GM19395 (cell line): Measurements from ENCODE around the gene PRR22.
"Not testable (repeated sequence)": the region's sequence is repeated elsewhere in the genome, so short reads cannot be mapped to it uniquely, and the experiment has no call there.

Source experiments
- ATAC-seq: cut with Tn5 transposase; IDR thresholded peaks from one replicate; pipeline ENCODE4 v1.9.1; 2021; ENCODE audit warnings: mild to moderate bottlenecking, moderate library complexity; ENCODE audit not compliant: unreplicated experiment

PRR22 gene

DNA sequence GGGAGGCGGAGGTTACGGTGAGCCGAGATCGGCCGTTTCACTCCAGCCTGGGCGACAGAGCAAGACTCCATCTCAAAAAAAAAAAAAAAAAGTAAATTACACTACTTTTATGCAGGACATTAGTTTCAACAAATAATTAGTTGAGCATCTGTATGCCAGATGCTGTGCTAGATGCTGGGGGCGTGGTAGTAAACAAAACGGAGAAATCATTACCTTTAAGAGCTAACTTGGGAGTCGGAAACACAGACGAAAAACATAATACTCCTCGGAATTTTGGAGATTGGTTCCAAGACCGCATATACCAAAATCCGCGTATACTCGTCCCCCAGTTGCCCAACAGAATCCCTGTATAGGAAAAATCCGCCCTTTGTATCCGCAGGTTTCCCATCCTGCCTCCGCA lies 7.7 kb upstream of the PRR22 start:
- ATAC-seq = no peak

DNA sequence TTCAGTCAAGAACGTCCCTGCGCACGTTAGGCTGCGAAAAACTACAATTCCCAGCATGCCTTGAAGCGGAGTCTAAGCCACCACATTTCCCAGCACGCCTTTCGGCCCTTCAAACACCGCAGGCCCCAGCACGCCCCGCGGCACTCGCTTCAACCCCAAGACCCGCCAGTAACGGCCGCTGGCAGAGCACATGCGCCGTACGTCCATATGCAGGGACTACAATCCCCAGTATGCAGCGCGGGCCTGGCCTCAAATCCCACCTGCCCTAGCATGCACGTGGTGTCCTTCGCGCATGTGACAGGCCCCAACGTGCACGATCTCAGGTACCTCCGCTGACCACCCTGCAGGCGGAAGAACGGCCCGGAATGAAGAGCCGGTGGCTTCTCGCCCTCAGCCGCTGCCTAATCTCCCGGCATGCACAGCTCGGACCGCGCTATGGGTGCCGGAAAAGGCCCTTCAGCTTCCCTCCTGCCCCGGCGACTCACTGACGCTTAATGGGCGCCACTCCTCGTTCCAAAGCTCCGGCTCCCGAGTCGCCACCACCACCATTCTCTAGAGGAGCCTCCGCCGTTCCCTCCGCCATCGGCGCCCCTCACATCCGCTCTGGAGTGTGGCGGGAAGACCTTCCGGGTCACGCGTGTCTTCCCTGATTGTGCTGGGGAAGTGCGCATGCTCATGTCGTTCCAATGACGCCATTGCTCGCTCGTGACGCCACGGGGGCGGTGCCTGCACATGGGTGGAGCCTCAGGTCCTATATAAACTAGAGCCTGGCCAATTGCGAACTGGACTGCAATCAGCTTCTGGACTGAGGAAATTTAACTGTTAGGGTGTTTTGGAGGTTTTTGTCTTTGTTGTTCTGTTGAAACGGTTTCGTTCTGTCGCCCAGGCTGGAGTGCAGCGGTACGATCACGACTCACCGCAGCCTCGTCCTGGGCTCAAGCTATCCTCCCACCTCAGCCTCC lies 6.3 kb upstream of the PRR22 start, which contains the start of gene DUS3L:
DUS3L (minus strand) TSS at position 605 of the 962 bp plus-strand sequence; CDS start at position 583, 22 bp downstream.
- ATAC-seq = peak; percentile 92

DNA sequence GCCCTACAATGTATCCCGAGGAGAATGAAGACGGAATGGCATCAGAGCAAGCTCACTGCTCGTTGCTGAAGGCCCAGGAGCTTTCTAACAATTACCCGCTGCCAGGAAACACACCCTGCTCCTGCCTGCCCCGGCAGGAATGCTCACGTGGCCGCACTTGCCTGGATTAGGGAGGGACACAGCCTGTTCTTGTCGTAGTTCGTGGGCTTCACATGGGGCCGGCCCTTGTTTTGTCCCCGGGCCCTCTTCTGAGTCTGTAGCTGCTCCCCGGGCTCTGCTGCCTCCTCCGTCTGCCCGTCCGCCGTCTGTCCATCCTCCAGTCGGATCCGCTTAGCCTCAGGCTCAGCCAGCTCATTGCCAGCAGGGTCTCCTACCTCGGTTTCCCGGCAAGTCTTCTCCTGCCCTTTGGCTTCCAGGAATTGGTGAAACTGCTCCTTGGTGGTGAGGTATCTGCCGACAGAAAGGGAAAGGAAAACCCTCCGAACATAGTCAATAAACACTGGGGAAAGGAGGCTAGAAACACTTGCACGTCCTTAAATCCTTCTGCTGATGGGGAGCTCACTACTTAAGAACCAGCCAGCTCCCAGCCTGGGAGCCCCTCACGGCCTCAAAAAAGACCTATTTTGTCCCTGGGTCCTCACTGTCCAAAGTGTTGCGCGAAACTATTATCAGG lies 5.5 kb upstream of the PRR22 start:
- no peak for ATAC-seq

DNA sequence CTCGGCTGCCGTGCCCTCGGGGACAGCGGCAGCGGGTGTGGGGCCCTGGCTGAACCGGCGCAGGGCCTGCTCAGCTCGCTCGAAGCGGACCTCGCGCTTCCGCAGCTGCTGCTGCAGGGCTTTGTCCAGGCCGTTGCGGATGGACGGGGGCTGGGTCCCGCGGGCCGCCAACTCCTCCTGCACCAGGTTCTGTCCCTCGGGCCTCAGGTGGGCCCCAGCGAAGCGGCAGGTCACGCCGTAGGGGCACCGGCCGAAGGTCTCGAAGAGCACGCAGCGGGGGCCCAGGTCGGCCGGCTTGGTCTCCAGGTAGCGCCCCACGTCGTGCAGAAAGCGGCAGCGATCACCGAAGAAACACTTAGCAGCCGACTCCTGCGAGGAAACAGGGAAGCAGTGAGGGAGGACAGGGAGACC lies 4.8 kb upstream of the PRR22 start:
- ATAC-seq = no peak

DNA sequence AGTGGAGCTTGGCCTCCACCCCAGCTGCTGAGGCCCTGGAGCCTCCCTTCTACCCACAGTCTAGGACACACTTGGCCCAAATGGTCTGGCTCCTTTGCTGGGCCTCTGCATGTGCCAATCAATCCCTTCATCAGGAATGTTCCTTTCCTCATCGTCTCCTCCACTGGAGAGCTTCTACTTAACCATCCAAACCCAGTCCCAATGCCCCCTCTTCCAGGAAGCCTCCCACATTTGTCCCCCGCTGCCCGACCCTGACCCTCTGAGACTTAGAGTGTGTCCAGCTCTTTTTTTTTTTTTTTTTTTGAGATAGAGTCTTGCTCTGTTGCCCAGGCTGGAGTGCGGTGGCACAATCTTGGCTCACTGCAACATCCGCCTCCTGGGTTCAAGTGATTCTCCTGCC lies 3.9 kb upstream of the PRR22 start:
- no peak for ATAC-seq

DNA sequence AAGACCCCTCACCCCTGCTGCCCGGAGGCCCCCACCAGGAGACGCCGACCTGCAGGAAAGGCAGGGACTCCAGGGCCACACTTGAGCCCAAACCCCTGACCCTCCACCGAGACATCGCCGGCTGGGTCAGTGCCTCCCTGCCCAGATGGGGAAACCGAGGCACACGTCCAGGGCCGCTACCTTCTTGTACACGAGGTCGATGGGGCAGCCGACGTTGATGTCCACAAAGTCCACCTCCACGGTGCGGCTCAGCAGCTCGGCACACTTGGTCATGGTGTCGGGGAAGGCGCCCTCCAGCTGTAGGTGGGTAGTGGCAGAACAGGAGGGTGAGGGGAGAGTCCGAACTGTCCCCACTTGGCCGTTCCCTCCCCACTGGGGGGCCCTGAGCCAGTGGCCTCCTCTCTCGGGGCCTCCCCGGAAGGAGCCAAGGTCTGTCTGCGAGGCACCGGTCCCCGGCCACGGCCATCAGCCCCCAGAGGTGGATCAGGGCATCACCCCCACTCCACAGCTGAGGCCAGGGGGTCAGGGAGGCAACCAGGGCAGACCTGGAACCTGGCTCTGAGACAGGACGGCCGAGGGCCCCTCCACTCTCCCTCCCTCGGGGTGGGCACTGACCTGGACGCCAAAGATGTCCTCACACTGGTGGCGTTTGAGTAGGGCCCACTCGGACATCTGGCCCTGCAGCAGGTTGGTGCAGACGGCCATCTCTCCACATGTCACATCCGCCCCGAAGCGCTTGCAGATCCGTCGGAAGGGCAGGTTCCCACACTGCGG lies 3.0 kb upstream of the PRR22 start:
- ATAC-seq = no peak

DNA sequence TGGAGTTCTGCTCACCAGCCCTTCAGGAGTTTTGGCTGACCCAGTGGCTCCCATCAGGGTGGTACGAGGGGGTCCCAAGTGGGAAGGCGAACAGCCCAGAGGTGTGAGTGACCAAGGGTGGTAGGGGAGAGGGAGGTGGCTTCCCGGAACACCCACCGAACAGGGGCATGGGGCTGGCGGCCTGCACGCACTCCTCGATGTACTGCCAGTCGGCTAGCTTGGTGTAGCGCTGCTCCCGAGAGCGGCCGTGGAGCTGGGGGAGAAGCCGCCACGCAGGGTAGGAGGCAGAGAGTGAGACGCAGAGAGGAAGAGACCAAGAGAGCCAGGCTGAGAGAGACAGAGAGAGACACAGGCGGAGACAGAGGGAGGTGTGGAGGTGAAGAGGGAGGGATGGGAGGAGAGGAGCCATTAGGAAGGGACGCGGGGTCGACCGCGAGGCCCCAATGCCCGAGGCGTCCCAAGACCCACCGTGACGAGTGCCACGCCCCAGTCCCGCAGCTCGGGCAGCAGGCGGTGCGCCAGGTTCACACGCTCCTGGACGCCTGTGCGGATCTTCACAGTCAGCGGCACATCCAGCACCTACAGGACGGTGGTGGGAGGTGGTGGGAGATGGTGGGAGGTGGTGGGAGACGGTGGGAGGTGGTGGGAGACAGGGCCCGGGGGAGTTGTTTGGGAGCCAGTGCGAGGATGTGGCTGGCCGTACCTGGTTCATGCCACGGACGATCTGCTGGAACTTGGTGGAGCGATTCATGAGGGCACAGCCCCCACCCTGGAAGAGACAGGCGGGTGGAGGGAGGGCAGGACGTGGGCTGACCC lies 2.3 kb upstream of the PRR22 start:
- no peak for ATAC-seq

DNA sequence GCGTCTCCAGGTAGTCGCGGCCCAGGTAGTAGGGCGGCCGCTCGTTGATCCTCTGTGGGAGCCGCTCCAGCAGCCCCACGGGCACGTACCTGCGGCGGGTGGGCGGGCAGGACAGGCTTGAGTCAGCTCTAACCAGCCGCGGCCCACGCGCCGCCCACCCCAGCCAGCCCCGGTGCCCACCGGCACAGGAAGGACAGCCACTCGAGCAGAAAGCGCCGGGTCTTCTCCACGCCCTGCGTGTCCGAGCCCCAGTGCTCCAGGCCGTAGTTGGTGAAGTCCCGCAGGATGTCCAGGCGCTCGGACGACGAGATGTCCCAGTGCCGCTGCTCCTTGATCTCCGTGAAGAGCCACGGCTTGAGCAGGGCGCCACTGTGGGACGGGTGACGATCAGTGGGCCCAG lies 877 bp upstream of the PRR22 start:
- no peak for ATAC-seq

DNA sequence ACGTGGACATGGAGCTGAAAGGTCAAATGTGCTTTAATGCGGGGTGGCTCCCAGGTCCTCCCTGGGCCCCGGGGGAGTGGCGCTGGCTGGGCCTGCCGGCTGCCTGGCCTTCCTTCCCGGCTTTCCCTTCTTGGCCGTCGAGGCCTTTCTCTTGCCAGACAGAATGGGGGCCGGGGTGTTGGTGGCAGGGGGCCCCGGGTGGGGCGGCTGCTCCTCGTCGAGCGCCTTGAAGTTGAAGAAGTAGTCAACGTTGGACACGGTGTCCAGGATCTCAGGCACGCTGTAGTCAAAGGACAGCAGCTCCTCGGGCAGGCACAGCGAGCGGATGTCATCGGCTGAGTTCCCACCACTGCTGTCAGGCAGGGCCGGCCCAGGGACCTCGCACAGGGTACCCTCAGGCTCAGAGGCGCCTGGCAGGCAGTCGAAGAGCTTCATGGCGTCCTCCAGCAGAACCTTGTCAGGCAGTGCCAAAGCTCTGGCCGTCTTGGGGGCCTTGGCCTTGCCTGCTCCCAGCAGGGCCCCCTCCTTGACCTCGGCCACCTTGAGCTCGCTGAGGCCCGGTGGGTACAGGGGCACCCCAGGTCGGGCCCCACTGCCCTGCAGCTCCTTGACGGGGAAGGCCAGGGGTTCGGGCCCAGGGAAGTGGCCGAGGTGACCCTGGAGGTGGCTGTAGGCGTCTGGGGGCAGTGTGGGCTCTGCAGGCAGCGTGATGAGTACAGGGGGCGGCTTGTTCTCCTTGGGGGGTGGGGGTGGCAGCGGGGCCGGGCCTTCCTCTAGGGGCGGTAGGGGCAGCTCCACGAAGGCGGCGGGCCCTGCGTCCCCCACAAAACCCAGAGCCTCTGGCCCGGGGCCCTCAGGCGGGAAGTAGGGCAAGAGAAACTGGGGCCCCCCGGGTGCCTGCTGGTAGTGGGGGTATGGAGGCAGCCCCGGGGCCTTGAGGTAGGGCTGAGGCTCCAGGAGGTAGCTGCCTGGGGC lies 1.3 kb downstream of the PRR22 start:
- no peak for ATAC-seq

DNA sequence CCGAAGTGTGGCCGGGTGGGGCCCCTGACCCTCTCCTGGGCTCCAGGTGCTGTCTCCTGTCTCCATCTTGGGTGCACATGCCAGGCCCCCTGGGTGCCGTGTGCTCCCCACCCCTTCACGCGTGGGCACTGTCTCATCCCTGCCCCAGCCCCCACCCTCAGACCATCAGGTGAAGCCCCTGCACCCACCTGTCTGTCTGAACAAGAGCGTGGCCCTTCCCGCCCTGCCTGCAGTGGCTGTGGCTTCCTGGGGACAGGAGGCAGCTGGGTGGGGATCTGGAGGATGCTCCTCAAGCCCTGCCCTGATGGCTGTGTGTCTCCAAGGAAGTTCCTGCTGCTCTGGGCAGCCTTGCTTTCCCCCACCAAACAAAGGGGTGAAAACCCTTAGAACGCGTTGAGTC lies 2.2 kb downstream of the PRR22 start:
- no peak for ATAC-seq

DNA sequence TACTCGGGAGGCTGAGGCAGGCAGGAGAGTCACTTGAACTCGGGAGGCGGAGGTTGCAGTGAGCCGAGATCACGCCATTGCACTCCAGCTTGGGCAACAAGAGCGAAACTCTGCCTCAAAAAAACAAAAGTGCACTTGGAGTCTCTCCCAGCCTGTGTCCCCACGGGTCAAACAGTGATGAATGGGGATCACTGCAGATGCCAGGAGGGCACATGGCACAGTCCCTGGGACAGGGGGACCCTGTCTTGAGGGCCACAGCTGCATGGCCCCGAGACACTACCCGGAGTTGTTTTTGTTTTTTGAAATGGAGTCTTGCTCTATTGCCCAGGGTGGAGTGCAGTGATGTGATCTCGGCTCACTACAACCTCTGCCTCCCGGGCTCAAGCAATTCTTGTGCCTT lies 3.6 kb downstream of the PRR22 start:
- ATAC-seq = not testable (repeated sequence)

DNA sequence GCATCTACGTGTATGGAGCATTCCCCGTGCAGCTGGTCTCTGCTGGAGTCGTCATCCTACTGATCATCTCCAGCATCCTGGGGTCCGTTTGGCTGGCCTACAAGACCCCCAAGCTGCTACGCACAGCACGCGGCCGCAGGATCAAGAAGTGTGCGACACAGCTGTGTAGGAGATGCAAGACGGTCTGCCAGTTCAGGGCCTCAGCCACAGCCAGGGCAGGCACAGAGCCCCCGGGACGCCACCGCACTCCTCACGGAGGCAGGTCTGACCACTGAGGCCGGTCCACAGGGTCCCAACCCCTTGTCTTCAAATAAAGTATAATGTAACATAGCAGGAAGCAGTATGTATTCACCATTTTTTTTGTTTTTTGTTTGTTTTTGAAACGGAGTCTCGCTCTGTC lies 6.1 kb downstream of the PRR22 start:
- no peak for ATAC-seq

DNA sequence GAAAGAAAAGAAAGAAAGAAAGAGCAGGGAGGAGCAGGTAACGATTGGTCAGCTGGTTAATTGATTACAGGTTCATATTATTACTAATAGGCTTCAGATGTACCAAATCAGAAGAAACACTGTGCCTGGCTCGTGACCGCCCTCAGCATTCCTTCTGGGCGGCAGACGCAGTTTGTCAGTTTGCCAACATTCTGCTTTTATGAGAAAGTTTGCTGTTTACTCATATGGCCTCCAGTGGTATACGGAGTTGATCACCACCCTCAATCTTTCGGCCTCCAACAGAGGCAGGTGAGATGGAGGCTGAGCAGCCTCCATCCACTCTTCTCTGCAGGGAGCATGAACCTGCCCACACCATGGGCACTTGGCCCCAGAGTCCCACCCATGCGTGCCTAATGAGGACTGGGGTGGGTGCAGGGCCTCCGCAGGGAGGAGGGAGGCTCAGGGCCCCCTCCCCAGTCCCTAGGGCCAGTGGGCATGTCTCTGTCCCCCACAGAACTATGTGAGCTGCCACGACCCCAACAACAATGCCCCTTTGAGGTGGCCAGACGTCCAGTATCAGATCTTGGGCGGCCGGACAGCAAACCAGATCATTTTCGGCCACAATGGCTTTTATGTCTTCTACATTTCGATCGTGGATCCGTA lies 8.8 kb downstream of the PRR22 start:
- ATAC-seq = no peak

DNA sequence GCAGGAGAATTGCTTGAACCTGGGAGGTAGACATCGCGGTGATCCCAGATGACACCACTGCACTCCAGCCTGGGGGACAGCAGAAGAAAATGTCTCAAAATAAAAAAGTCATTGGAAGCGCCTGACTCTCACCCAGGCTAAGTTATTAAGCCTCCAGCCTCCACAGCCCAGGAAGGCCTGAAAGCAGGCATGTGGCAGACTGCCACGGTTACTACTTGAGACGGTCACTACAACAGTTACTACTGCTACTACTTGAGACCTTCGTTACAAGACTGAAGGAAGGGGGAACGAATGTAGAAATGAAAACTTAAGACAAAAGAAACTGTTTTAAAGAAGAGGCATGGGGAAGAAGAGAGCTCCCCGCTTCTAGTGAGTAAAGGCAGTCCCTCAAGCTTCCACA lies 9.6 kb downstream of the PRR22 start:
- no peak for ATAC-seq

DNA sequence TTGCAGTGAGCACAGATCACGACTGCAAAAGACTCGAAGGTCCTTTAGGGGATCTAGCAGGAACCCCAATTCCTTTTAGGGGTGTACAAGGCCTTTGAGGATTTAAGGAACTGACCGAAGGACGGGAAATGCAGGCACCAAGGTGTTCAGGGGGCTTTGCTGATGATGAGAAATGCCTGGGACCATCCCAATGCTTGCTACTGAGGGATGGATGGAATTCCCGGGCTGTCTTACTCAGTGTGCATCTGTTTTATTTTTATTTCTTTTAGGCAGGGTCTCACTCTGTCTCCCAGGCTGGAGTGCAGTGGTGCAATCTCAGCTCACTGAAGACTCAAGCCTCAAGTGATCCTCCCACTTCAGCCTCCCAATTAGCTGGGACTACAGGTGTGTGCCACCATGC lies 11.3 kb downstream of the PRR22 start:
- no peak for ATAC-seq

DNA sequence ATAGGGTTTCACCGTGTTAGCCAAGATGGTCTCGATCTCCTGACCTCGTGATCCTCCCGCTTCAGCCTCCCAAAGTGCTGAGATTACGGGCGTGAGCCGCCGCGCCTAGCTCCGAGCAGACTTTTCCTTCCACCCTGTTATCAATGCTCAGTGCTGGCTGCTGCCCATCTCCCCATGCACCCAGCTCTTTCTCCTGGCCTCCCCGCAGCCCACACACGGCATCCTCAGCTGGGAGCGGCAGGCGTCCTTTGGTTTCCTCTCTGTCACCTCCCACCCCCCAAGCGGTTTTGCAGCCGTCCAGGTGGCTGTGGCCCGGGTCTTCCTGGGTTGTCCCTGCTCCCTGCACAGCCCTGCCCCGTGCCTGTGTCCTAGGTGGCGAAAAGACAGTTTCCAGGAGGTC lies 12.1 kb downstream of the PRR22 start:
- ATAC-seq = no peak

DNA sequence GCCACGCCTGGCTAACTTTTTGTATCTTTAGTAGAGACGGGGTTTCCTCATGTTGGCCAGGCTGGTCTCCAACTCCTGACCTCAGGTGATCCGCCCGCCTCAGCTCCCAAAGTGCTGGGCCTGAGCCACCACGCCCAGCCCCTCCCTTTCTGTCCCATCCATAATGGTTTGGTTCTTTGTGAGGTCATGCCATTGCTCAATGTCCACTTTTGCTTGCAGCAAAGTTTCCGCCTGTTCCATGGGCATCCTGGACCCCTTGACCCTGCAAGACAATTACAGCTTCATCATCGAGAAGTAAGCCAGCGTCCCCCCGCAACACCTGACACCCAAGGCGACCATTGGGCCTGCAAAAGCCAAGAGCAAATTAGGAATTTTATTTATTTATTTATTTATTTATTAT lies 16.6 kb downstream of the PRR22 start:
- no peak for ATAC-seq

DNA sequence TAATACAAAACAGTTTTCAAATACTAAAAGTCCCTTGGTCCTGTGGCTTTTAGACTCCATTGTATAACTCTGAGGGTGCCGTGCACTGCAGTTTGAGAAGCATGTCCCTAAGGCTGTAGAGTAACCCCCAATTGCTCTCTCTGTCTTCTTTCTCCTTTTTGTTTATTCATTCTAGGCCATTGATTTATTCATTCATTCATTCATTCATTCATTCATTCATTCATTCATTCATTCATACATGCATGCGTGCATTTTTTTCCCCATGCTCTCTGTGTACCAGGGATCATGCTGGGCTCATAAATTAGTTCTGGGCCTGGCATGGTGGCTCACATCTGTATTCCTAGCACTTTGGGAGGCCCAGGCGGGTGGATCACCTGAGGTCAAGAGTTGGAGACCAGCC lies 19.3 kb downstream of the PRR22 start:
- ATAC-seq = no peak
